IPS DF 4.7 (cell line): ENCODE measurements around the gene SPIB.
A peak's percentile ranks its signal among the peaks of the same experiment; 100 is the strongest.
"Not testable (repeated sequence)": the region's sequence is repeated elsewhere in the genome, so short reads cannot be mapped to it uniquely, and the experiment has no call there.

Experiments
- DNase-seq: peaks from one replicate; pipeline ENCODE4 v3.0.0-alpha.2; 2013; ENCODE audit warnings: low spot score; ENCODE audit errors: extremely low read depth

SPIB gene

GRCh38 chr19:50418176-50419021 is at the start of gene SPIB:
Gene SPIB, plus strand, starts transcription at chr19:50418938. Its CDS starts 25 bp downstream, at chr19:50418963.
- no peak for DNase-seq

GRCh38 chr19:50371914-50372475 is 46.7 kb upstream of the SPIB start:
- DNase-seq, result no peak

GRCh38 chr19:50376166-50377050 is 42.3 kb upstream of the SPIB start, which contains the start of gene NR1H2:
Gene NR1H2, plus strand, starts transcription at chr19:50376457. Its CDS starts 1,149 bp downstream, at chr19:50377606.
- DNase-seq, result peak; percentile 91

- DNase-seq, result no peak
Measured at GRCh38 chr19:50377051-50377461, 41.7 kb upstream of the SPIB start.

GRCh38 chr19:50377517-50377916 is 41.2 kb upstream of the SPIB start:
- no peak for DNase-seq

- DNase-seq, result no peak
Measured at GRCh38 chr19:50378169-50378862, 40.4 kb upstream of the SPIB start.

GRCh38 chr19:50378863-50379236 is 39.9 kb upstream of the SPIB start:
- DNase-seq, result no peak

GRCh38 chr19:50379602-50380001 is 39.1 kb upstream of the SPIB start:
- no peak for DNase-seq

- no peak for DNase-seq
Measured at GRCh38 chr19:50380137-50380536, 38.6 kb upstream of the SPIB start.

GRCh38 chr19:50380751-50381151 is 38.0 kb upstream of the SPIB start:
- DNase-seq, result no peak

GRCh38 chr19:50381881-50382729 is 36.6 kb upstream of the SPIB start:
- DNase-seq, result no peak

- DNase-seq, result no peak
Measured at GRCh38 chr19:50383001-50383851, 35.5 kb upstream of the SPIB start.

GRCh38 chr19:50383852-50384684 is 34.7 kb upstream of the SPIB start, which contains the start of gene POLD1:
Gene POLD1, plus strand, starts transcription at chr19:50384347. Its CDS starts 14,505 bp downstream, at chr19:50398852.
- DNase-seq, result peak; percentile 75

- DNase-seq, result no peak
Measured at GRCh38 chr19:50384685-50385535, 33.8 kb upstream of the SPIB start.

GRCh38 chr19:50387176-50387867 is 31.4 kb upstream of the SPIB start:
- DNase-seq, result no peak

- no peak for DNase-seq
Measured at GRCh38 chr19:50387868-50388245, 30.9 kb upstream of the SPIB start.

GRCh38 chr19:50390295-50390694 is 28.4 kb upstream of the SPIB start:
- not testable (repeated sequence) for DNase-seq
